Body of pancreas (tissue), 4 donors: Measurements from ENCODE around the gene TMEM45A. TPM values are rescaled to one million over a fixed set of nuclear protein-coding genes. Genes with fewer than 3 reads are reported as not detected.
"Not testable (repeated sequence)": the region's sequence is repeated elsewhere in the genome, so short reads cannot be mapped to it uniquely, and the experiment has no call there.

Experiments
- ATAC-seq: fragments of 150-250 bp; one replicate; pipeline ENCODE4 v1.9.1; 2016
- DNase-seq, 4 donors: peaks; one replicate each; pipeline ENCODE4 v3.0.0-alpha.2; 2019
- H3K27ac ChIP-seq, 4 donors: fragments of 200-600 bp; sonication (generic); 1 replicate in 3 of 4; 2 replicates in 1 of 4; pipeline versions ENCODE4 v1.5.1 to v1.6.1; 2016 to 2019; ENCODE audit warnings: mild to moderate bottlenecking in 1 of 4, mixed read lengths in 1 of 4, moderate library complexity in 1 of 4
- H3K27me3 ChIP-seq, 2 donors: fragments of 200-600 bp; sonication (generic); one replicate each; pipeline ENCODE4 v1.6.0; 2016; ENCODE audit warnings: mild to moderate bottlenecking in 1 of 2
- H3K36me3 ChIP-seq, 2 donors: fragments of 200-600 bp; sonication (generic); replicated peaks in 1 of 2; 2 replicates each; pipeline ENCODE4 v1.5.1; 2016; ENCODE audit warnings: low read depth in 2 of 2; ENCODE audit not compliant: insufficient read depth in 1 of 2
- H3K4me1 ChIP-seq: fragments of 200-600 bp; sonication (generic); one replicate; pipeline ENCODE4 v1.6.0; 2016
- H3K4me3 ChIP-seq, 2 donors: fragments of 200-600 bp; sonication (generic); 1 replicate in 1 of 2; 2 replicates in 1 of 2; pipeline ENCODE4 v1.5.1; 2016 to 2019
- H3K9me3 ChIP-seq, 3 donors: fragments of 200-600 bp; sonication (generic); 1 replicate in 2 of 3; 2 replicates in 1 of 3; pipeline ENCODE4 v1.5.1; 2016
- POLR2A ChIP-seq, 3 donors: fragments of 450-650 bp; IDR thresholded peaks; one replicate each; pipeline ENCODE4 v1.6.1; 2016; ENCODE audit warnings: antibody characterized with exemption in 3 of 3, mild to moderate bottlenecking in 2 of 3
- WGBS, 2 donors: methylation state at CpG; one replicate each; pipeline ENCODE4 v1.1.5; 2017; 5-methylcytosine and 5-hydroxymethylcytosine counted together
- intact Hi-C: fragments of 100-400 bp; cut with DNase I; formaldehyde crosslinking; loops from one replicate; pipeline ENCODE4 v1.15.1; 2023
- total RNA-seq, 2 donors: library from RNA; depleted of rRNA; stranded (reverse); fragments of >200 nt; gene quantifications; one replicate each; pipeline ENCODE4 v1.1.0, GENCODE V29; 2016
- TF ChIP-seq, protein P1 (sequence below), 7 experiments: fragments of 450-650 bp in 4 of 7; fragments of 200-600 bp in 3 of 7; sonication (generic) in 3 of 7; IDR thresholded peaks; one replicate each; pipeline ENCODE4 v1.5.1; 2016 to 2019; ENCODE audit warnings: antibody characterized with exemption in 7 of 7

TMEM45A gene
- total RNA-seq, 2 donors from 2014 or later = 13.7 to 24.1 TPM

DNA sequence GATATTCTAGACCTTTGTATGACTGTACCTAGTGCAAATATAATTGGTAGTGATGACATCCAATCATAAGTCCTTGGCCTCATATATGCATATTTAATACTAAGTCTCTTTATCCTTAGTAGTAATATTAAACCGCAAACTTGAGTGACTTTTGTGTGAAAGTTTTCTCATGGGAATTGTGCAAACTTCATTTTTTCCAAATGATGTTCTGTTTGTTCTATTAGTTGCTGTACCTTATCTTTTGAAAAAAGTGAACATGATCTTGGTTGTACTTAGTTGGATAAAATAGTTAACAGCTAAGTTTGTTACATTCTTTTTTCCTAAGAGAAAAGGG, 43.2 kb downstream of the TMEM45A start:
- Histone ChIP-seq H3K27me3 (no peaks in the 10 kb centered on the region), H3K9me3 (no peaks in the 10 kb centered on the region), H3K4me3 (no peak overlapping the region), H3K4me1 (peaks cover 27% of the 10 kb centered on the region), H3K27ac (peak overlapping the region in 2 of 4 donors; percentile 75 to 76), H3K36me3 (no peaks in the 10 kb centered on the region)
- intact Hi-C loops = no loop called here
- DNase-seq (no peak), ATAC-seq (no peak)
- WGBS, 2 donors = 95 to 100% methylated on average over 1 of the region's 1 CpG
- TF ChIP-seq POLR2A (IDR thresholded peaks at IDR 0.05) = no peak
- TF ChIP-seq, protein P1, sequence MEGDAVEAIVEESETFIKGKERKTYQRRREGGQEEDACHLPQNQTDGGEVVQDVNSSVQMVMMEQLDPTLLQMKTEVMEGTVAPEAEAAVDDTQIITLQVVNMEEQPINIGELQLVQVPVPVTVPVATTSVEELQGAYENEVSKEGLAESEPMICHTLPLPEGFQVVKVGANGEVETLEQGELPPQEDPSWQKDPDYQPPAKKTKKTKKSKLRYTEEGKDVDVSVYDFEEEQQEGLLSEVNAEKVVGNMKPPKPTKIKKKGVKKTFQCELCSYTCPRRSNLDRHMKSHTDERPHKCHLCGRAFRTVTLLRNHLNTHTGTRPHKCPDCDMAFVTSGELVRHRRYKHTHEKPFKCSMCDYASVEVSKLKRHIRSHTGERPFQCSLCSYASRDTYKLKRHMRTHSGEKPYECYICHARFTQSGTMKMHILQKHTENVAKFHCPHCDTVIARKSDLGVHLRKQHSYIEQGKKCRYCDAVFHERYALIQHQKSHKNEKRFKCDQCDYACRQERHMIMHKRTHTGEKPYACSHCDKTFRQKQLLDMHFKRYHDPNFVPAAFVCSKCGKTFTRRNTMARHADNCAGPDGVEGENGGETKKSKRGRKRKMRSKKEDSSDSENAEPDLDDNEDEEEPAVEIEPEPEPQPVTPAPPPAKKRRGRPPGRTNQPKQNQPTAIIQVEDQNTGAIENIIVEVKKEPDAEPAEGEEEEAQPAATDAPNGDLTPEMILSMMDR (IDR thresholded peaks at IDR 0.05) = no peak

- H3K27me3 ChIP-seq = no peaks in the 10 kb centered on the region
- H3K4me1 ChIP-seq = peaks cover 27% of the 10 kb centered on the region
- TF ChIP-seq POLR2A (IDR thresholded peaks at IDR 0.05) = no peak
- TF ChIP-seq, protein P1 (IDR thresholded peaks at IDR 0.05) = no peak
- intact Hi-C loops = no loop called here
- DNase-seq = no peak
- no peaks in the 10 kb centered on the region for H3K9me3 ChIP-seq
- H3K36me3 ChIP-seq = no peaks in the 10 kb centered on the region
- WGBS, 2 donors = 52 to 67% methylated on average over 2 of the region's 2 CpGs
- no peak for ATAC-seq
- peak overlapping the region in 2 of 4 donors; percentile 75 to 76 for H3K27ac ChIP-seq
- no peak overlapping the region for H3K4me3 ChIP-seq
Observed at GRCh38 chr3:100536093-100536492, 43.7 kb downstream of the TMEM45A start.

DNA sequence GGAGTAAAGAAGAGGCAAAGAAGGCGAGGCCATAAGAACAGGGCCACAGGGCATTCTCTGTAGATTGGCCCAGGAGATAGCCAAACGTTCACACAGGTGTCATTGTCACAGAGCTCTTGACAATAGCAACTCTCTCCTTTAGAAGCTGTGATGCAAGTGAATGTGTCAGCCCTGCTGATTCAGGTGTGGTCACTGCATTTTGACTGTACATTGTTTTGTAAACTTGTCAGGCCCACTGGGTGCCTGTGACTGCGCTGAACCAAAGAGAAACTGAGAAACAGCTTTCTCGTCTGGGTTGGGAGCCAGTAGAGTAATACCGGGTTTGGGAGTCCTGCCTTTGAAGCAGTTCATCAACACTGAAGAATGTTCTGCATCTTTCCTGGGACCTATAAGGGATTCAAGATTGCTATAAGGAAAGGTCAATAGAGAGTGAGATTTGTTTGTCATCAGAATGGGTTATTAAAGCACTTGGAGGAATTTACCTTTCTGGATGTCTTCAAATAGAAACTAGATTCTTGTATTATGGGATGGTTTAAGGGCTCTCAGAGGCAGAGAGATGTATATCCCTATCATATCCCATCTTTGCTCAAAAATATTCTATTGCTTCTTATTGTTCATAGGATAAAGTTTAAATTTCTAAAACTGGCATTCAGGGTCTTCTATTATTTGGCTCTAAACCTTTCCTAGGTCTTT, 45.4 kb downstream of the TMEM45A start:
- Histone ChIP-seq H3K27me3 (no peaks in the 10 kb centered on the region), H3K36me3 (no peaks in the 10 kb centered on the region), H3K4me1 (peaks cover 27% of the 10 kb centered on the region), H3K4me3 (no peak overlapping the region), H3K27ac (no peak overlapping the region), H3K9me3 (no peaks in the 10 kb centered on the region)
- DNase-seq (no peak), ATAC-seq (no peak)
- WGBS, 2 donors = 79 to 88% methylated on average over 5 of the region's 5 CpGs
- intact Hi-C loops = no loop called here
- no peak for TF ChIP-seq POLR2A (IDR thresholded peaks at IDR 0.05)
- TF ChIP-seq, protein P1 (IDR thresholded peaks at IDR 0.05) = no peak

GRCh38 chr3:100538339-100538706, 45.9 kb downstream of the TMEM45A start:
- no peaks in the 10 kb centered on the region for H3K36me3 ChIP-seq
- H3K27me3 ChIP-seq = no peaks in the 10 kb centered on the region
- WGBS, 2 donors = 85% methylated on average over 1 of the region's 1 CpG
- DNase-seq (no peak), ATAC-seq (no peak)
- intact Hi-C loops = no loop called here
- H3K4me1 ChIP-seq = peaks cover 27% of the 10 kb centered on the region
- H3K4me3 ChIP-seq = no peak overlapping the region
- no peak overlapping the region for H3K27ac ChIP-seq
- TF ChIP-seq, protein P1 (IDR thresholded peaks at IDR 0.05) = no peak
- no peak for TF ChIP-seq POLR2A (IDR thresholded peaks at IDR 0.05)
- H3K9me3 ChIP-seq = no peaks in the 10 kb centered on the region

GRCh38 chr3:100540791-100541334, 48.4 kb downstream of the TMEM45A start:
- 91 to 95% methylated on average over 2 of the region's 2 CpGs for WGBS, 2 donors
- intact Hi-C loops = no loop called here
- TF ChIP-seq, protein P1 (IDR thresholded peaks at IDR 0.05) = no peak
- TF ChIP-seq POLR2A (IDR thresholded peaks at IDR 0.05) = no peak

GRCh38 chr3:100541428-100541827, 49.0 kb downstream of the TMEM45A start:
- H3K27ac ChIP-seq, H3K27me3 ChIP-seq, DNase-seq, H3K4me3 ChIP-seq, intact Hi-C loops, ATAC-seq, H3K4me1 ChIP-seq, H3K9me3 ChIP-seq, H3K36me3 ChIP-seq: not testable (repeated sequence)
- WGBS, 2 donors = 90 to 95% methylated on average over 3 of the region's 3 CpGs

More at GRCh38 chr3:100540791-100541334, 48.4 kb downstream of the TMEM45A start:
- H3K9me3 ChIP-seq = no peaks in the 10 kb centered on the region
- H3K36me3 ChIP-seq = no peaks in the 10 kb centered on the region
- H3K4me1 ChIP-seq = peaks cover 10% of the 10 kb centered on the region
- ATAC-seq (no peak), DNase-seq (no peak)
- no peaks in the 10 kb centered on the region for H3K27me3 ChIP-seq
- no peak overlapping the region for H3K4me3 ChIP-seq
- no peak overlapping the region for H3K27ac ChIP-seq
